ENCODE data around the gene MTURN. TPM values are rescaled to one million over a fixed set of nuclear protein-coding genes. Genes with fewer than 3 reads are reported as not detected.

The MTURN gene
- total and polyA plus RNA-seq, 9 of the 15 experiments (the other 6 are each of a cell fraction or from before 2014, with no cell fraction given): 0.94 to 14.8 (median 6.4) TPM

DNA sequence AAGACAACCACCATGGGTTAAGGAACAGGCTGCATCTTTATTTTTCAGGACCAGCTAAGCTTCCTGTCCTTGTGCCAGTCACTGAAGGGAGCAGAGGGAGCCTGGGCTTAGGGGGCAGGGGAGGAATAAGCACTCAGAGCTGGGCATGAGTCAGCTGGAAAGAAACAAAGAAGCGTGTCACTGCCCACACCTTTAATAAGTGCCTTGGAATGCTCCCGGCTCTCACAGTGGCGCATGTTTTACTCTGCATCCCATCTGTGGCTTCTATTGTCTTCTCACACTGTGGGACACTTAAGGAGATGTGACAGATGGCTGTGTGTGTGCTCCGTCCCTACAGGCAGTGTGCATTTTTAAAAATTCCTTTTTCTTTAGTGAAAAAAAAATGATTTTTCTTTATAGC is 71.7 kb downstream of the MTURN start:
- H3K9me1 ChIP-seq (ENCODE audit: control insufficient read depth, insufficient read depth, low read length): no peaks in the 10 kb centered on the region
- intact Hi-C loops (cut with micrococcal nuclease): no loop called here
- no peak overlapping the region for H3K4me2 ChIP-seq (ENCODE audit: insufficient read depth, low read length)
- no peak for FAIRE-seq
- H3K36me3 ChIP-seq (ENCODE audit: control insufficient read depth, insufficient read depth, low read length): no peaks in the 10 kb centered on the region
- ATAC-seq: no peak
- peaks cover 31 to 47% of the 10 kb centered on the region in 2 experiments for H3K27me3 ChIP-seq (ENCODE audit: control insufficient read depth in 2 of 2, insufficient read depth in 2 of 2, low read length in 2 of 2)
- no peaks in the 10 kb centered on the region for H3K4me1 ChIP-seq (replicated peaks in 1 of 2; ENCODE audit: control insufficient read depth in 2 of 2, insufficient read depth in 2 of 2, low read length in 2 of 2)
- no peaks in the 10 kb centered on the region for H3K79me2 ChIP-seq (ENCODE audit: control insufficient read depth, insufficient read depth, low read length)
- in situ Hi-C loops (cut with MboI): no loop called here
- no peak overlapping the region for H3K27ac ChIP-seq (ENCODE audit: extremely low read depth, low read depth, low read length)
- POLR2A ChIA-PET: interaction anchor here (0.7 to 0.9 kb wide), 2 partner anchors 25 to 31 kb away, joined by 3 to 5 read pairs; no protein-coding TSS in a partner anchor
- BruUV-seq (replicated peaks): no TSS peak
- no peak for DNase-seq (ENCODE audit: extremely low read depth in 1 of 4, low spot score in 3 of 4)
- no peaks in the 10 kb centered on the region for H4K20me1 ChIP-seq (replicated peaks; ENCODE audit: control insufficient read depth, insufficient read depth, low read length)
- no peaks in the 10 kb centered on the region for H3K9me3 ChIP-seq (replicated peaks; ENCODE audit: control insufficient read depth, insufficient read depth, low read depth, low read length)
- 4% methylated on average over 4 of the region's 4 CpGs for WGBS (ENCODE audit: insufficient coverage, low coverage, missing lambda C conversion rate)
- H3K9ac ChIP-seq (ENCODE audit: insufficient read depth in 1 of 2, low read depth in 2 of 2, low read length in 2 of 2): no peak overlapping the region
- H2AFZ ChIP-seq (ENCODE audit: low read depth, low read length): no peak overlapping the region
- no peak for TF ChIP-seq CXXC5 (CRISPR knock-in tag; IDR thresholded peaks at IDR 0.05)
- no peak for TF ChIP-seq ZNF449 (CRISPR knock-in tag; IDR thresholded peaks at IDR 0.05)
- no peak for TF ChIP-seq RBBP5 (IDR thresholded peaks at IDR 0.05; ENCODE audit: borderline replicate concordance, insufficient read depth, low read length, poor library complexity, severe bottlenecking)
- no peak for TF ChIP-seq ZNF224 (CRISPR knock-in tag; IDR thresholded peaks at IDR 0.05)
- TF ChIP-seq BRF1 (IDR thresholded peaks at IDR 0.05; ENCODE audit: borderline replicate concordance, extremely low read depth, insufficient read length): no peak
- H3K4me3 ChIP-seq: no peak overlapping the region
- CTCF ChIA-PET (ENCODE audit: low intra/inter-chr PET ratio): no interaction called here
